K562 (cell line): ENCODE results near the gene TEKT2. TPM values are rescaled to one million over a fixed set of nuclear protein-coding genes. Genes with fewer than 3 reads are reported as not detected.

Source experiments
- ATAC-seq: fragments of 200-7000 bp; cut with Tn5 transposase; 3 replicates; pipeline ENCODE4 v1.9.1; 2020; ENCODE audit warnings: moderate library complexity
- BruUV-seq: library from RNA; stranded (reverse); fragments of 400-500 nt; replicated peaks from 2 replicates; lab custom pipeline; 2021; lab: Mats Ljungman, UMichigan
- CTCF ChIA-PET: fragments of 300-600 bp; formaldehyde crosslinking; extraction: SDS; loops from one replicate; lab custom pipeline; 2021; ENCODE audit warnings: low intra/inter-chr PET ratio; lab: Yijun Ruan, JAX
- POLR2A ChIA-PET: fragments of 300-600, 350-650 bp; sonication (Branson Sonifier 250); formaldehyde crosslinking; extraction: SDS; loops from one replicate; lab custom pipeline; 2021; ENCODE audit warnings: antibody characterized with exemption, inconsistent platforms; lab: Yijun Ruan, JAX
- DNase-seq, 4 experiments: peaks; one replicate each; pipeline versions ENCODE4 v3.0.0 to v3.0.0-alpha.2; 2011 to 2018; ENCODE audit warnings: low spot score in 3 of 4, mixed read lengths in 3 of 4; ENCODE audit errors: extremely low read depth in 1 of 4
- FAIRE-seq: peaks from 2 replicates; lab custom pipeline; 2011; peaks lifted over from hg19 to GRCh38; lab: Jason Lieb, UNC
- H2AFZ ChIP-seq: 2 replicates; pipeline ENCODE4 v1.6.0; 2011; ENCODE audit warnings: low read depth, low read length, control low read depth, inconsistent platforms
- H3K27ac ChIP-seq: fragments of 200-600 bp; 3 replicates; pipeline ENCODE4 v1.8.0; 2011; ENCODE audit warnings: low read depth, mild to moderate bottlenecking, control low read depth, inconsistent platforms, low read length, moderate library complexity, mixed read lengths; ENCODE audit errors: extremely low read depth
- H3K27me3 ChIP-seq, 2 experiments: fragments of 300-600 bp in 1 of 2; 2 replicates in 1 of 2; 3 replicates in 1 of 2; pipeline versions ENCODE4 v1.6.0 to v1.8.0; 2011; ENCODE audit warnings: inconsistent platforms in 2 of 2, low read length in 2 of 2, mild to moderate bottlenecking in 1 of 2, mixed read lengths in 1 of 2, moderate library complexity in 1 of 2; ENCODE audit not compliant: control insufficient read depth in 2 of 2, insufficient read depth in 2 of 2
- H3K36me3 ChIP-seq: fragments of 300-600 bp; 3 replicates; pipeline ENCODE4 v1.8.0; 2011; ENCODE audit warnings: mild to moderate bottlenecking, low read length, inconsistent platforms; ENCODE audit not compliant: control insufficient read depth, insufficient read depth
- H3K4me1 ChIP-seq, 2 experiments: fragments of 200-600 bp in 1 of 2; replicated peaks in 1 of 2; 2 replicates in 1 of 2; 3 replicates in 1 of 2; pipeline versions ENCODE4 v1.5.1 to v1.8.0; 2011; ENCODE audit warnings: inconsistent platforms in 2 of 2, low read length in 2 of 2, mild to moderate bottlenecking in 1 of 2, mixed read lengths in 1 of 2, moderate library complexity in 1 of 2; ENCODE audit not compliant: control insufficient read depth in 2 of 2, insufficient read depth in 2 of 2
- H3K4me2 ChIP-seq: 2 replicates; pipeline ENCODE4 v1.6.1; 2011; ENCODE audit warnings: low read length, control low read depth, inconsistent platforms, mixed read lengths; ENCODE audit not compliant: insufficient read depth
- H3K4me3 ChIP-seq: fragments of 200-600 bp; sonication (generic), shearing (Covaris generic); 2 replicates; pipeline ENCODE4 v1.5.1; 2016; ENCODE audit warnings: control low read depth, inconsistent platforms
- H3K79me2 ChIP-seq: fragments of 200-600 bp; 3 replicates; pipeline ENCODE4 v1.8.0; 2011; ENCODE audit warnings: low read length, inconsistent platforms; ENCODE audit not compliant: control insufficient read depth, insufficient read depth
- H3K9ac ChIP-seq, 2 experiments: 2 replicates each; pipeline versions ENCODE4 v1.6.0 to v1.6.1; 2011; ENCODE audit warnings: low read depth in 2 of 2, low read length in 2 of 2, control low read depth in 1 of 2, inconsistent platforms in 1 of 2, mild to moderate bottlenecking in 1 of 2, mixed read lengths in 1 of 2; ENCODE audit not compliant: insufficient read depth in 1 of 2
- H3K9me1 ChIP-seq: one replicate; pipeline ENCODE4 v1.6.0; 2011; ENCODE audit warnings: inconsistent platforms, mild to moderate bottlenecking, low read length, moderate library complexity; ENCODE audit not compliant: control insufficient read depth, insufficient read depth
- H3K9me3 ChIP-seq: replicated peaks from 2 replicates; pipeline ENCODE4 v1.5.1; 2011; ENCODE audit warnings: low read depth, low read length, inconsistent platforms; ENCODE audit not compliant: control insufficient read depth, insufficient read depth
- H4K20me1 ChIP-seq: replicated peaks from 2 replicates; pipeline ENCODE4 v1.6.1; 2011; ENCODE audit warnings: low read length, inconsistent platforms, mixed read lengths; ENCODE audit not compliant: control insufficient read depth, insufficient read depth
- PCBP1 ChIP-seq: fragments of 200-400 bp; formaldehyde crosslinking; IDR thresholded peaks from 2 replicates; pipeline ENCODE4 v1.6.1; 2018; ENCODE audit warnings: mild to moderate bottlenecking, low read depth, low read length; ENCODE audit not compliant: poor library complexity, severe bottlenecking
- WGBS: fragments of 100-300 bp; shearing (Covaris generic); methylation state at CpG from one replicate; pipeline ENCODE4 v1.1.6; 2016; ENCODE audit warnings: low coverage, mixed read lengths; ENCODE audit not compliant: insufficient coverage; ENCODE audit errors: missing lambda C conversion rate; 5-methylcytosine and 5-hydroxymethylcytosine counted together
- in situ Hi-C: fragments of 300-500 bp; cut with MboI; formaldehyde crosslinking; loops from 4 replicates; pipeline ENCODE4 v1.15.0; 2018; ENCODE audit warnings: inconsistent platforms, mixed read lengths
- intact Hi-C: fragments of 100-400 bp; cut with micrococcal nuclease; formaldehyde crosslinking; loops from 2 replicates; pipeline ENCODE4 v1.14.2; 2022
- polyA plus RNA-seq, 8 experiments: library from polyadenylated mRNA; depleted of rRNA in 4 of 8; stranded (reverse) in 5 of 8; unstranded in 3 of 8; fragments of >200 nt; fragmentation: Nextera tagmentation in 2 of 8; fragmentation: Illumina TruSeq in 1 of 8; extraction: Ambion mirVana in 2 of 8; extraction: Trizol in 1 of 8; gene quantifications; 2 replicates each; pipeline versions ENCODE4 v1.2.1 to v1.2.3, GENCODE V29; 2011 to 2014; ENCODE audit warnings: inconsistent platforms in 1 of 8, missing spikeins in 1 of 8
- total RNA-seq, 7 experiments: library from RNA; depleted of rRNA in 6 of 7; stranded (reverse); fragments of >200 nt in 6 of 7; fragmentation: Illumina TruSeq in 2 of 7; extraction: Trizol in 2 of 7; gene quantifications; 2 replicates each; pipeline versions ENCODE4 v1.2.1 to v1.2.3, GENCODE V29; 2011 to 2021; ENCODE audit warnings: low replicate concordance in 1 of 7
- TF ChIP-seq, protein P1 (sequence below), 3 experiments: IDR thresholded peaks in 2 of 3; conservative IDR thresholded peaks in 1 of 3; 2 replicates each; pipeline ENCODE4 v1.5.1; 2011 to 2012; ENCODE audit warnings: low read length in 3 of 3, mild to moderate bottlenecking in 3 of 3, control low read depth in 2 of 3, improper control_type of control experiment in 1 of 3, inconsistent platforms in 1 of 3, low read depth in 1 of 3, mixed read lengths in 1 of 3, moderate library complexity in 1 of 3; ENCODE audit not compliant: insufficient read depth in 2 of 3

Gene TEKT2
- total and polyA plus RNA-seq, 9 of the 15 experiments (the other 6 are each of a cell fraction or from before 2014, with no cell fraction given): 0.06 to 0.94 (median 0.30) TPM; not detected in 1

GRCh38 chr1:36098650-36099365 is 14.9 kb downstream of the TEKT2 start:
- no TSS peak for BruUV-seq

More at GRCh38 chr1:36098650-36099365, 14.9 kb downstream of the TEKT2 start:
- 57% methylated on average over 12 of the region's 13 CpGs for WGBS
- H3K4me3 ChIP-seq: no peak overlapping the region
- no peak for DNase-seq
- H3K9me1 ChIP-seq: peaks cover 4% of the 10 kb centered on the region
- H3K79me2 ChIP-seq: no peaks in the 10 kb centered on the region
- peaks cover 24% of the 10 kb centered on the region; the same call in 2 of the 3 replicates for H3K36me3 ChIP-seq
- POLR2A ChIA-PET: interaction anchor here (0.6 to 0.7 kb wide), 2 partner anchors 43 to 89 kb away, joined by 3 read pairs; no protein-coding TSS in a partner anchor
- CTCF ChIA-PET: interaction anchor here (0.6 to 5.7 kb wide), 16 partner anchors 9 to 955 kb away, joined by 3 to 116 read pairs (median 6); partner anchors contain the start of genes ADPRS, MAP7D1 and TRAPPC3
- TF ChIP-seq, protein P1, sequence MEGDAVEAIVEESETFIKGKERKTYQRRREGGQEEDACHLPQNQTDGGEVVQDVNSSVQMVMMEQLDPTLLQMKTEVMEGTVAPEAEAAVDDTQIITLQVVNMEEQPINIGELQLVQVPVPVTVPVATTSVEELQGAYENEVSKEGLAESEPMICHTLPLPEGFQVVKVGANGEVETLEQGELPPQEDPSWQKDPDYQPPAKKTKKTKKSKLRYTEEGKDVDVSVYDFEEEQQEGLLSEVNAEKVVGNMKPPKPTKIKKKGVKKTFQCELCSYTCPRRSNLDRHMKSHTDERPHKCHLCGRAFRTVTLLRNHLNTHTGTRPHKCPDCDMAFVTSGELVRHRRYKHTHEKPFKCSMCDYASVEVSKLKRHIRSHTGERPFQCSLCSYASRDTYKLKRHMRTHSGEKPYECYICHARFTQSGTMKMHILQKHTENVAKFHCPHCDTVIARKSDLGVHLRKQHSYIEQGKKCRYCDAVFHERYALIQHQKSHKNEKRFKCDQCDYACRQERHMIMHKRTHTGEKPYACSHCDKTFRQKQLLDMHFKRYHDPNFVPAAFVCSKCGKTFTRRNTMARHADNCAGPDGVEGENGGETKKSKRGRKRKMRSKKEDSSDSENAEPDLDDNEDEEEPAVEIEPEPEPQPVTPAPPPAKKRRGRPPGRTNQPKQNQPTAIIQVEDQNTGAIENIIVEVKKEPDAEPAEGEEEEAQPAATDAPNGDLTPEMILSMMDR (IDR thresholded peaks at IDR 0.05 in 2 of 3, conservative IDR thresholded peaks at IDR 0.05 in 1 of 3; ENCODE audit: insufficient read depth in 2 of 3, low read depth in 1 of 3, low read length in 3 of 3): no peak
- peak; percentile 25 for TF ChIP-seq PCBP1
- in situ Hi-C loops (no loop called here), intact Hi-C loops (no loop called here)
- no peak overlapping the region for H3K4me2 ChIP-seq
- no peak for ATAC-seq
- H3K9me3 ChIP-seq: no peaks in the 10 kb centered on the region
- peaks cover 0 to 36% of the 10 kb centered on the region in 2 experiments; a peak in 3 of 5 replicates for H3K4me1 ChIP-seq
- no peak for FAIRE-seq
- no peaks in the 10 kb centered on the region for H4K20me1 ChIP-seq
- H3K27me3 ChIP-seq: no peaks in the 10 kb centered on the region
- H3K9ac ChIP-seq: peak overlapping the region in 1 of 2 experiments; percentile 6; a peak in 1 of 4 replicates
- H2AFZ ChIP-seq: no peak overlapping the region
- no peak overlapping the region for H3K27ac ChIP-seq
